Measurements from ENCODE around the gene CPT1A.

Gene CPT1A

DNA sequence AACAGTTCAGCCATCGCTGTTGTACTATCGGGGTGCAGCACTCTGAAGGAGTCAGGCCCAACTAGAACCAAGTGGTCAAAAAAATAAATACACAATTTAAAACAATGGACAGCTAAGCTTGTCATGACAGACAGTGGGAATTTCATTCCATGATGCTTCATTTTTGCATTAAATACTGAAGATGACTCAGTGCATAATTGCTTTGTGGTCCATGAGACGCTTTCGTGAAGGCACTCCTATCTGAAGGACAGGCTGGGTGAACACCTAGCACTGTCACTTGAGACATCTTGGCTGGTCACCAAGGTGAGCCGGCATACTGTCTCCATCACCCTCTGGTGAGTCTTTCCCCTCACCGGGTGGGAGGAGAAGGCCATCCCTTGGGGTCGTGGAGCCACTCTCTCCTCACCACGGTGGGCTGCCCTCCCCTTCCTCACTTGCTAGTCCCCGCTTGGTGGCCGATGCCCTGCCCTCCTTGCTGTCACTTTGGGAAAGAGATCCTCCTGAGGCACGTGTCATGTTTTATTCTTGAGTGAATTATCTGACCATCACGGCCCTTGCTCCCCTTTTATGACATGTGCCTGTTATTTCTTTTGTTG lies 85.4 kb downstream of the CPT1A start:
- no peak for DNase-seq (ENCODE audit: low read depth)

DNA sequence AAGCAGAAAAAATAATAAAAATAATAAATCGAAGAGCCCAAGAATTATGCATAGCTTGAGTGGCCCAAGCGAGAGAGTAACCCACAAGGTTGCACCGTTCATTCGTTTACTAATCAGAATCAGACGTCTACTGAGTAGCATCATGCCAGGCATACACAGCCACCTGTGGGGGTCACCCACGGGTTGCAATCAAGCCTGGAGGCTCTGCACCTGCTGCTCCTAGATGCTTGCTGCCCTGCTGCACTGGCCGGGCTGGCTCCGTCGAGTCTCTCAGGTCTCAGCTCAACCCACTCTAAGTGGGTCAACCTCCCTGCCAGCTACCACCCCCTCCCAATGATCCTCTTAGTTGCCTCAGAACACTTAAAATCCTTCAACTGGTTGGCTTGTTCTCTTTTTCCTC lies 88.4 kb downstream of the CPT1A start:
- DNase-seq (ENCODE audit: low read depth) = no peak

DNA sequence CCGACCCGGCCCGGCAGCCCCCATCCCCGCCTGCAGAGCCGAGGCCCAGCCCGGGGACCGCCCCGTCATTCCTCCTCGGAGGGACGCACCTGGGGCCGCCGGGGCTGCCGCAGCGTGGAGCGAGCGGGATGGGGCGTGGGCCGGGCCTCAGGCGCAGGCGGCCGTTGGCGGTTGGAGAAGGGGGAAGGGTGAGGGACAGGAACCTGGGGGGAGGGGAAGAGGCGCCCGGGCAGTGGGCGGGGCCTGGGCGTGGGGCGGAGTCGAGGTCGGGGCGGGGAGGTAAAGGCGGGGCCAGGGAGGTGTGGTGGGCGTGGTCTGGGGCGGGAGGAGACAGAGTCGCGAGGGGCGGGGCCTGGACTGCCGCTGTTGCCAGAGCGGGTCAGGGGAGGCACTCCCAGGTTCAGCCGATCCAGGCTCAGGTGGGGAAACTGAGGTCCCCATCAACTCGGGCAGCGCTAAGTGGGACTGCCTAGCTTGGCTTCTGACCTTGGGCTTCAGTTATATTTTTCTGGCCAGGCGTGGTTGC lies 90.3 kb downstream of the CPT1A start, which contains the start of gene TESMIN:
TSS of gene TESMIN (minus strand) at position 190 of the 526 bp plus-strand sequence. CDS start 860 bp downstream, outside the sequence.
- DNase-seq (ENCODE audit: low read depth) = peak; percentile 81

DNA sequence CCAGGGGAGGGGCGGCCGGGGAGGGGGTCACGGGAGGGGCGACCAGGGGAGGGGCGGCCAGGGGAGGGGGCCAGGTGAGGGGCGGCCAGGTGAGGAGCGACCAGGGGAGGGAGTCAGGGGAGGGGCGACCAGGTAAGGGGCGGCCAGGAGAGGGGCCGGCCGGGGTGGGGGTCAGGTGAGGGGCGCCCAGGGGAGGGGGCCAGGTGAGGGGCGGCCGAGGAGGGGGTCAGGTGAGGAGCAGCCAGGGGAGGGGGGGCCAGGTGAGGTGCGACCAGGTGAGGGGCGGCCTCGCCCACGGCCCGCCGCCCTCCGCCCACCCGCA lies 90.8 kb downstream of the CPT1A start:
- no peak for DNase-seq (ENCODE audit: low read depth)

DNA sequence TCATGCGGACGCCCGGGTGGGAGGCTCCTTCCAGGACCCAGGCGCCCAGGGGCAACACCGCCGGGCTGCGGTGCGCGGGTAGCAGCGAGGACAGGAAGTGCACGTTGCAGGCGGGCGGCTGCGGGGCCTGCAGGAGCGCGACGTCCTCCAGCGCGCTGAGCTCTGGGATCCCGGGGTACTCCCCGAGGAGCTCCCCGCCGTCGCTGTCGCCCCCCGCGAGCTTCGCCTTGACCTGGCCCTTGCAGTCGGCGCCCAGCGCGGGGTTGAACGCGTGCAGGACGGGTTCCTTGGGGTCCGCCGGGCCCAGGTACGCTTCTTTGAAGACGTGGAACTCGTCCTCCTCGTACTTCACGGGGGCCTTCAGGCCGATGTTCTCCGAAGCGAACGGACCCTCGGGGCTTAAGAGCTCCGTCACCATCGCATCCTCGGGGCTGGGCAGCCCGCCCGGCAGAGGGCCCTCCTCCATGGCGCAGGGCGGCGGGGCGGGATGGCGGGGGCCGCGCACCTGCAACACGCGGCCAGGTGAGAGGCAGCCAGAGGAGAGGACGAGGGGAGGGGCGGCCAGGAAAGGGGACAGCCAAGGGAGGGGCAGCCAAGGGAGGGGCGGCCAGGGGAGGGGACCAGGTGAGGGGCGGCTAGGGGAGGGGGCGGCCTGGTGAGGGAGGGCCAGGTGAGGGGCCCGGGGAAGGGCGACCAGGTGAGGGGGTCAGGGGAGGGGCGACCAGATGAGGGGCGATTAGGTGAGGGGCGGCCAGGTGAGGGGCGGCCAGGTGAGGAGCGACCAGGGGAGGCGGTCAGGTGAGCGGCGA lies 91.3 kb downstream of the CPT1A start:
- DNase-seq (ENCODE audit: low read depth) = no peak

DNA sequence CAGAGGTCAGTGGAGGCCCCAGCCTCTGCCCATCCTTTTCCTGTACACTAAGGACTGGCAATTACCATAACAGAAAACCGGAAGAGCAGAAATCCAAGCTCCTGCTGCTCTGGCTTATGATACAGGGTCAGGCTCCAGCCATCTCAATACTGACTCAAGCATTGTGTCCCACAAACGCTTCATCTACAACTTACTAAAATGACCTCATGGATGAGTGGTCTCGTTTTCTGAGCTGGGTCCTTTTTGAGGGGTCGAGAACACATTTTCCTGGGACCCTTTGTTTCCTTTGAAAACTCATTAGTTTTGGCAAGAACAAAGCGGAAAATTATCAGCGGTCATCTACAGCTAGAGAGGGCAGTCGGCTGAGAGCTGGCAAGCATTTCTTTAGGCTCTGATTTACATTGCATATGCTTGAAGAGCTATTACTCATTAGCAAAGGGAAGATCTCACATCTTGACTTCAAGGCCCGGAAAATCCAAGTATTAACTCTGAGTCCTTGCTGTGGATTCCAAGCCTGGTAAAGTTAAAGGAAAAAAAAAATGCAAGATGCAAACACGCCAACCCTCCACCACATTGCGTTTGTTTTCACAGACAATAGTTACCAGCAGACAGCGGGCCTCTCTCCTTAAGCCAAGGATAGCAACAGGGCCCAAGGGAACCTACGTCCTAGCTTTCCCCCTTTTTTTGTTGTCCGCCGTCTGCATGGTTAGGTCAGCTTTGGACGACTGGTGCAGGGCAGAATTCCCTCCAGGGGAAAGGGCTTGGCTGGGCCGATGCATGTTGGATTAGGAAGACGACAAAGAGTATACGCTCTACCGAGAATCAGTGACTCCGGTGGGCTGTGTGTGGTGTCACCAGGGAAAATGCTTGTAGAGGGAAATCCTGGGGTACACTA lies 92.2 kb downstream of the CPT1A start:
- DNase-seq (ENCODE audit: low read depth) = no peak

DNA sequence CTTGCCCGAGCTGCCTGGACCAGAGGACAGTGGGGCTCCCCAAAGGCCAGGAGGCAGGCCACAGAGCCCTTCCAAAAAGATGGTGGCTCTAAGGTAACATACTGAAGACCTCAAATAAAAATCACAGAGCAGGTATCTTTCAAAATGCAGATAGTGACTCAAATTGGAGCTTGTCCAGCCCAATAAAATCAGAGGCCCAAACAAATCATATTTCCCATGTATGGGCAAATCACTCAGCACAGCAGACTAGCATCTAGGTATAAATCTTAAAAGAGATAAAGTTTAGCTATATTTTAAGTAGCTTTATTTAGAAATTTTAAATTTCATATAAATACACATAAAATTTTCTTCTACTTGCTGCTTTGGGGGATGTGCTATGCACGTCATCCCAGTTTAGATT lies 93.7 kb downstream of the CPT1A start:
- DNase-seq (ENCODE audit: low read depth) = no peak

DNA sequence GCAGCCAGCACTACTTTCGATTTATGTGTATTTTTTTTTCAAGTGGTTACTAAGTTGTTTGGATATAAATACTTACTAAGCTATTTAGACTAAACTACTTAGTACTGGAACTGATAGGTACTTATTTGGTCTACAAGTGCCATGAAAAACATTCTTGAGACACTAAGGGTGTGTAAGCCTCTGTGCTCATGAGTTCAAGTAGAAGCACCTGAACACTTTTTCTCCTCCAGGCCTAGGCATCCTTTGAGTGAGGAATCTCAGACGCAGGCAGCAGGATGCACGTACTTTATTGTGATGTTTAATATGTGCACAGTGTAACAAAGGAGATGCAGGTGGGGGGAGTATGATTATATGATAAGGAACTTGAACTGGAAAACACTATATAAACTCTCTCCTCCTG lies 98.2 kb downstream of the CPT1A start:
- no peak for DNase-seq (ENCODE audit: low read depth)

DNA sequence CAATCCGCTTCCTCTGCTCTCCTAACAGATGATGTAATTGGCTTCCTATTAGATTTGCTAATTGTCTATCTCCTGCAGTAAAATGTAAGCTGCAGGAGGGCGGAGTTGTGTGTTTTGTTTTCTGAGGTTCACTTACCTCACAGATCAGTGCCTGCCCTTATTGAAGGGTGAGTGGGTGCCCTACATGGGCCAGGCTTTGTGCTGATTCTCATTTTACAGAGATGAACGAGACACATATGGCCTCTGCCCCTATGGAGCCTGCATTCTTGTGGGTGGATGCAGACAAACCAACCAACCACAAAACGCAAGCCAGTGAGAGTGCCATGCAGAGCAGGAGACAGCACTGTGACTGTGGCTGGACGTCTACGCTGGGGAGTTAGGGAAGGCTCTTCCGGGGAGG lies 100.3 kb downstream of the CPT1A start:
- no peak for DNase-seq (ENCODE audit: low read depth)

DNA sequence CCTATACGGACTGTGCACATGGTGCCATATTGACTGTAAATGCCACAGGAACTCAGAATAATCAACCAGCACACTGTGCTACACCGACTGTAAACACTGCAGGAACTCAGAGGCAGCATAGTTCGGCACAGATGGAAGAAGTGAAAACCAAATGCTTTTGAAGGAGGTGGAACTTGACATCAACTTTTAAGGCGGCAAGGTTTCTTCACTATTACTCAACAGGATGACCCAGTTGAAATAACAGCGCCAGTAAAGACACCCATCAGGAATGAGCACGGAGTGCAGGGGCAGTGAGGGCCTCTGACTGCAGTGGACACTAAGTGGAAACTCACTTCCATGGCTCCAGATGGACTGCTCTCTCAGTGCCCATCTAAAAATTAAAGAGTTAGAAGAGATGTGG lies 106.1 kb downstream of the CPT1A start:
- no peak for DNase-seq (ENCODE audit: low read depth)

DNA sequence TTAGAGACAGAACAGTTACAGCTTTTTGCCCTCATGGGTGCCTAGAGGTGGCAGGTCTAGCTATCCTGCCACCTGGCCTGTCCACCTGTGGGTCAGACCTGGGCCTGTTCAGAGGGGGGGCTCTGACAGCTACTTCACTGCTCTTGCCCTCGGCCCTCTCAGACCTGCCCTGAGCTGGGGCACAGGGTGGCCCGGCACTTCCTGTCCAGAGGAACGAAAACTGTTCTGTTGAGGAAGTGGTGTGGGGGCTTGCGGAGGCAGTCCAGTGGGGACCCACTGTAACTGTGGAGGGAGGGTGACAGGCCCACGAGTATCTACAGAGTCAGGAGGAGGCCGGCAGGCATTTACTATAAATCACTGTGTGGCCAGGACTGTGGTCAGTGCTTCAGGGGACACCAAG lies 106.6 kb downstream of the CPT1A start:
- DNase-seq (ENCODE audit: low read depth) = no peak

DNA sequence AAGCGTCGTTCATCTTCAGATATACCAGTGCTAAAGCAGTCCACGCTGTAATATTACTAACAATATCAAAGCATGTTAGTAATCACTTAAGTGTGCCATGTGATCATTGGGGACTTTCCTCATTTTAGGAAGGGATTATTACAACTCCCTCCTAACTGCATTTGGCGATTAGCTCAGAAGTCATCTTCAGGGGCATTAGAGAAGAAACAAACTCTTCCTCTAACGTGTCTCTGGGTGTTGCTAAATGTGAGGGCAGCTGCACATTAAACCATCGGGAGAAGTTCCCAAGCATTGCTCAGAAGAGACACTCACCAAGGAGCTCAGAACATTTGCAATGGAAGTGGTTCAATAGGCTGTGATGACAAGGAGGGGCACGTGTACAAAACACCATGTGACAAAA lies 107.6 kb downstream of the CPT1A start:
- DNase-seq (ENCODE audit: low read depth) = no peak

DNA sequence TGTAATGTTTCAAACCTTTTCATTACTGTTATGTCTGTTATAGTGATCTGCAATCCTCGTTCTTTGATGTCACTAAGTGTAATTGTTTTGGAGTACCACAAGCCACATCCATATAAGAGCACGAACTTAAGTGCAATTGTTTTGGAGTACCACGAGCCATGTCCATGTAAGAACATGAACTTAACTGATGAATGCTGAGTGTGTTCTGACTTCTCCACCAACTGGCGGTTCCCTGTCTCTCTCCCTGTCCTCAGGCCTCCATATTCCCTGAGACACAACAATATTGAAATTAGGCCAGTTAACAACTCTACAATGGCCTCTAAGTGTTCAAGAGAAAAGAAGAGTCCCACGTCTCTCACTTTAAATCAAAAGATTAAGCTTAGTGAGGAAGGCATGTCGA lies 113.9 kb downstream of the CPT1A start:
- DNase-seq (ENCODE audit: low read depth) = no peak

DNA sequence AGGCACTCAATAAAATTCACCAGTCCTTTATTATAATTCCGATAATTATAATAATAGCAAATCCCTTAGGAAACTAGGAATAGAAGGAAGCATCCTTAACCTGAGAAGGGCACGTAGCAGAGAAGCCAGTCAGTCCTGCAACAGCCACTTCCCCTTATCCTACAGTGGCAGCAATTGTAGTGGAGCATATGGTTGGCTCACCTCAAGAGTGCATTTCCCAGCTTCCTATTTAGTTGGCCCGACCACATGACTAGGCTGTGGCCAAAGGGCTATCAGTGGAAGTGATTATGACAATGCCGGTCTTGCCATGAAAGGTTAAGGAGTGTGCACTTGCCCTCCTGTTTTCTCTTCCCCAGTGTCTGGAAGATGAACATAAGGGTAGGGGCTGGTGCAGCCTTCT lies 117.4 kb downstream of the CPT1A start:
- no peak for DNase-seq (ENCODE audit: low read depth)

DNA sequence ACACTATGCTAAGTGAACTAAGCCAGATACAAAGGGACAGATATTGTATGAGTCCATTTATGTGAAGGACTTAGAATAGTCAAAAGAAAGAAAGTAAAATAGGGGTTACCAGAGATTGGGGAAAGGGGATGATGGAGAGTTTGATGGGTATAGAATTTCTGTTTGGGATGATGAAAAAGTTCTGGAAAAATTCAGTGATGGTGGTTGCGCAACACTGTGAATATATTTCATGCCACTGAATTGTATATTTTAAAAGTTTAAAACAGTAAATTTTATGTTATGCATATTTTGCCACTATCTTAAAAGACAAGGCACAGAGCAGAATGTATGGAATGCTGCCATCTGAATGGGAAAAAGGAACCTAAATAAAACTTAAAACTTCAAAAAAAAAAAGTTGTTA lies 119.6 kb downstream of the CPT1A start:
- DNase-seq (ENCODE audit: low read depth) = no peak

DNA sequence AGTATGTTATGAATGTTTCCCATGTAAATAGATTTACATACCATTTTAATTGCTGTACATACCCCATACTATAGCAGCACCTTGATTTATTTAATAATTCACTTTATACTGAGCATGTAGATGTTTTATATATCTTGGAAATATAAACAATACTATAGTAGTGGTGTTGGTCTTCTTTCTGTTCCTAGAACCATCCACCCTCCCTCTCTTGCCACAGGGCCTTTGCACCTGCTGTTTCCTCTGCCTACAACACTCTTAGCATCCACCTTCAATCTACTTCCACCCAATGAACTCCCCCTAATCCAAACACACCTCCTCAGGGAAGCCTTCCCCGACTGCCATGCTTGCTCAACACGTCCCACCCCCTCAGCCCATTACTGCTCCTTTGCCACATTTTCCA lies 120.6 kb downstream of the CPT1A start:
- DNase-seq (ENCODE audit: low read depth) = no peak

DNA sequence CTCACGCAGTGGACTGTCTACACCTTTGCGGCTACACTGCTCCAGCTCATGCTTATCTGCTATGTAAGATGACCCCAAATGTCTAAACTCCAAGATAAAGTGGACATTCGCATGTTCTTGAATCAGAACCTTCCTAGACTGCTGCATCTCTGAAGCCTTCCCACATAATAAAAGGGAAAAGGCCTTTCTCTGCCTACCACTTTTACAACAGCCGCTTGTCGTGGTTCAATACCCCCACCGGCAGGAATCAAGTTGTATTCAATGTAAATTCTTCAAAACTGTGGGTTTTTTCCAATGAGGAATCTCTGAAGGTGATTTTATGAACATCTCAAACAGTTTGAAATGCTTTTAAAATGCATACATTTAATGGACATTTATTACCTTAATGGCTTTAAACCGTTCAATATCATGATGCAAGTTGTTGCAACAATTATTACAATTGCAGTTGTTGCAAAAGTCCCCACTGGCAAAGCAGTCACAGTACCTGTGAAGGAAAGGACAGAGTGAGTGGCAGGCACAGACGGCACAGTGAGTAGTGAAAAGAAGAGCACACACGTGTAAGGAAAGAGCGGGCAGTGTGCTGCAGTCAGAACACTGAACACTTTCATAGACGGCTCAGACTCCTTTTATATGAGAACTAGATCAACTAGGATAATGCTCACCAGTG lies 126.1 kb downstream of the CPT1A start:
- DNase-seq (ENCODE audit: low read depth) = no peak

DNA sequence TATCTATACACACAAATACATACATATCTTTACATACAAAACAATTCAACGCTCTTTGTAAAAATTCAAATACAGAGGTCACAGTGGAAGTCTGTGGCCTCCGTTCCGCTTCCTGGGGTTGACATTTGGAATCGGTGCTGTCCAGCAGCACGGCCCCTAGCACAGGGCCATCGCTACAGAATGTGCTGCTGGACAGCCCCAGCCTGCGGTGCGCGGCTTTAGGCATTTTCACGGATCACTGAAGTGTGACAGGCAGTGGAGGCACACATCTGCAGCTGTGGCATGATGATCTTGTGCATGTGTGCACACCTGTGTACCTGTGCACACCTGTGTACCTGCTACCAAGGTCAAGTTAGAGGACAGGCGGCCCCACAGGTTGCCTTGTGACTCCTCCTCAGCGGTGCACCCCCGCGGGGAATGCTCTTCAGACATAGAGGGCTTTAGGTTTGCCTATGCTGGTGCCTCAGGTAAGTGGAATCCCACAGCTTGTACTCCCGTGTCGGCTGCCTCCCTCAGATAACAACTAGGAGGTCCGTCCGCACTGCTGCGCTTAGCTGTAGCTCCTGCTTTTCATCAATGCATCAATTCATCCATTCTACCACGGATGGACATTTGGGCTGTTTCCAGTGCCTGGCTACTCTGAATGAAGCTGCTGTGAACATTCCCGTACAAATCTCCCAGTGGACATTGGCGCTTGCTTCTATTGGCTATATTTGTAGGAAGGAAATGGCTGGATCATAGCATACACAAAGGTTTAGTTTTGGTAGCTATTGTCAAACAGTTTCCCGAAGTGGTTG lies 127.5 kb downstream of the CPT1A start:
- no peak for DNase-seq (ENCODE audit: low read depth)

DNA sequence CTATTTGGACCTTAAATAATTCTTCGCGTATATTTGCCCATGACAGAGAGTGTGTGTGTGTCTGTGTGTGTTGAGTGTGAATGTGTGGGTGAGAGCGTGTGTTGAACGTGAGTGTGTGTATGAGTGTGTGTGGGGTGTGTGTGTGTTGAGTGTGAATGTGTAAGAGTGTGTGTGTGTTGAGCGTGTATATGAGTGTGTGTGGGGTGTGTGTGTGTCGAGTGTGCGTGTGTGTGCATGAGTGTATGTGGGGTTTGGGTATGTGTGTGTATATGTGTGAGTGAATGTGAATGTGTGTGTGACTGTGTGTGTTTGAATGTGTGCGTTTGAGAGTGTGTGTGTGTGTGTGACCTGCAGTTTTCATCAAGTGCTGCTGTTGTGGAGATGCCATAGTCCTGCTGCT lies 130.6 kb downstream of the CPT1A start:
- DNase-seq (ENCODE audit: low read depth) = no peak

DNA sequence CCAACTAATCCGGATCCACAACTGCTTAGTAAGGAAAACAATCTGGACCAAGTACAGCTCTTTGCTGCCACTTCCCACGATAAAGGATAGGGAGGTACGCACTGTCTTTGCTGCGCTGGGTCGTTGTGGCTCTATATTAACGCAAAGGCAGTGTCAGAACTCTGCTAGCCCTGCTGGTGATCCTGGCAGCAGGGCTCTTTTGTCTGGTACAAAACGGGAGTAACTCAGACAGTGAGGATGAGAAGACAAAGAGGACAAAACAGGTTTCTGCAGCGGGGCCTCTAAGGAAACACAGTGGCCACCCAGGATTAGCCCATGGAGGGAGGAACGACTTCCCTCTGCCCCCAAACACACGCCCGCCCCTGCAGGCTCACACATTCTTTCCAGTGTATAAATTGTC lies 131.3 kb downstream of the CPT1A start:
- DNase-seq (ENCODE audit: low read depth) = no peak

DNA sequence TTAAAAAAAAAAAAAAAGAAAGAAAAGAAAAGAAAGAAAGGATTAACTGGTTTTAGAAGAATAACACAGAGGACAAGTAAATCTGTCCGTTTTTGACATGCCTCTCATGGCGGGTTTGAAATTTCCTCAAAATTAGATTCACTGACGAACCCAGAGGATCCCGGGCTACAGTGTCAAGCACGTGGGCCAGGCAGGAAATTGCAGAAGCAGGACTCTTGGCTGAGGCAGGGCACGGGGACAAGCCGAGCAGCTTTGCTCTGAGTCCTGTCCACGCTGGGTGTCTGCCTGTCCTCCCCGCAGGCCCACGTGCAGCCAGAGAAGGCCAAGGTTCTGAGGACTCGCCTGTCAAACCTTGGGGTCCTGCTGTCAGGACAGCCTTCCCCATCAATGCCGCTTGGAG lies 132.7 kb downstream of the CPT1A start:
- no peak for DNase-seq (ENCODE audit: low read depth)

Data from stimulated activated CD8-positive, alpha-beta memory T cell treated with anti-CD3 and anti-CD28 coated beads, Interleukin-12 subunit alpha, Interleukin-12 subunit beta, amount 100 ng/mL, for 4 hours (primary cell).